ENCODE measurements around the gene GRXCR1.

GRXCR1 gene

GRCh38 chr4:42925921-42926320 lies 33.4 kb downstream of the GRXCR1 start:
- TF ChIP-seq CTCF (IDR thresholded peaks at IDR 0.05; ENCODE audit: low read depth, low read length, missing control alignments), result no peak
- no peak overlapping the region for H3K4me3 ChIP-seq (ENCODE audit: low read depth, low read length)
- DNase-seq (ENCODE audit: low read depth), result no peak

- no peak overlapping the region for H3K4me3 ChIP-seq (ENCODE audit: low read depth, low read length)
- no peak for TF ChIP-seq CTCF (IDR thresholded peaks at IDR 0.05; ENCODE audit: low read depth, low read length, missing control alignments)
- no peak for DNase-seq (ENCODE audit: low read depth)
These were observed 35.4 kb downstream of the GRXCR1 start for GRCh38 chr4:42927946-42928345.

- no peak for DNase-seq (ENCODE audit: low read depth)
- no peak overlapping the region for H3K4me3 ChIP-seq (ENCODE audit: low read depth, low read length)
- no peak for TF ChIP-seq CTCF (IDR thresholded peaks at IDR 0.05; ENCODE audit: low read depth, low read length, missing control alignments)
These were observed 36.1 kb downstream of the GRXCR1 start for GRCh38 chr4:42928582-42928981.

GRCh38 chr4:42942216-42942615 lies 49.7 kb downstream of the GRXCR1 start:
- no peak for TF ChIP-seq CTCF (IDR thresholded peaks at IDR 0.05; ENCODE audit: low read depth, low read length, missing control alignments)
- DNase-seq (ENCODE audit: low read depth), result no peak
- H3K4me3 ChIP-seq (ENCODE audit: low read depth, low read length), result no peak overlapping the region

- no peak for DNase-seq (ENCODE audit: low read depth)
- H3K4me3 ChIP-seq (ENCODE audit: low read depth, low read length), result no peak overlapping the region
- no peak for TF ChIP-seq CTCF (IDR thresholded peaks at IDR 0.05; ENCODE audit: low read depth, low read length, missing control alignments)
These were observed 53.4 kb downstream of the GRXCR1 start for GRCh38 chr4:42945874-42946273.

- H3K4me3 ChIP-seq (ENCODE audit: low read depth, low read length), result no peak overlapping the region
- no peak for TF ChIP-seq CTCF (IDR thresholded peaks at IDR 0.05; ENCODE audit: low read depth, low read length, missing control alignments)
- no peak for DNase-seq (ENCODE audit: low read depth)
These were observed 60.8 kb downstream of the GRXCR1 start for GRCh38 chr4:42953321-42953720.

GRCh38 chr4:42954963-42955669 lies 62.6 kb downstream of the GRXCR1 start:
- H3K4me3 ChIP-seq (ENCODE audit: low read depth, low read length), result no peak overlapping the region
- no peak for TF ChIP-seq CTCF (IDR thresholded peaks at IDR 0.05; ENCODE audit: low read depth, low read length, missing control alignments)
- DNase-seq (ENCODE audit: low read depth), result no peak

All from GM12864 (cell line).